ENCODE measurements around the gene ABHD10.

Gene ABHD10

GRCh38 chr3:112002096-112002971, 23.5 kb downstream of the ABHD10 start:
- DNase-seq, result no peak

GRCh38 chr3:112003321-112004080, 24.7 kb downstream of the ABHD10 start:
- no peak for DNase-seq

- DNase-seq, result no peak
These were observed 25.4 kb downstream of the ABHD10 start for GRCh38 chr3:112004187-112004586.

- DNase-seq, result no peak
These were observed 25.8 kb downstream of the ABHD10 start for GRCh38 chr3:112004669-112005068.

- no peak for DNase-seq
These were observed 26.4 kb downstream of the ABHD10 start for GRCh38 chr3:112005091-112005672.

GRCh38 chr3:112007633-112008032, 28.8 kb downstream of the ABHD10 start:
- DNase-seq, result no peak

- DNase-seq, result no peak
These were observed 30.8 kb downstream of the ABHD10 start for GRCh38 chr3:112009670-112010069.

- peak; percentile 100 for DNase-seq
These were observed 31.8 kb downstream of the ABHD10 start for GRCh38 chr3:112010636-112011035.

GRCh38 chr3:112011376-112011940, 32.6 kb downstream of the ABHD10 start:
- DNase-seq, result no peak

- DNase-seq, result no peak
These were observed 33.6 kb downstream of the ABHD10 start for GRCh38 chr3:112012205-112012992.

GRCh38 chr3:112013058-112013783, 34.4 kb downstream of the ABHD10 start:
- DNase-seq, result peak; percentile 38

GRCh38 chr3:112013784-112014143, 34.9 kb downstream of the ABHD10 start:
- DNase-seq, result no peak

- no peak for DNase-seq
These were observed 38.3 kb downstream of the ABHD10 start for GRCh38 chr3:112017091-112017490.

GRCh38 chr3:112018712-112019111, 39.9 kb downstream of the ABHD10 start:
- no peak for DNase-seq

- no peak for DNase-seq
These were observed 40.9 kb downstream of the ABHD10 start for GRCh38 chr3:112019716-112020115.

GRCh38 chr3:112020674-112021085, 41.9 kb downstream of the ABHD10 start:
- no peak for DNase-seq

GRCh38 chr3:112027142-112027541, 48.3 kb downstream of the ABHD10 start:
- DNase-seq, result no peak

- no peak for DNase-seq
These were observed 49.0 kb downstream of the ABHD10 start for GRCh38 chr3:112027826-112028225.

- DNase-seq, result no peak
These were observed 52.1 kb downstream of the ABHD10 start for GRCh38 chr3:112030901-112031300.

- DNase-seq, result peak; percentile 88
These were observed 53.4 kb downstream of the ABHD10 start for GRCh38 chr3:112032098-112032731.

GRCh38 chr3:112034436-112034835, 55.6 kb downstream of the ABHD10 start, which contains the start of gene TMPRSS7:
Gene TMPRSS7 (plus strand): TSS chr3:112034736. CDS start chr3:112034846, 110 bp downstream.
- DNase-seq, result no peak
